GM19397 (cell line): Measurements from ENCODE around the gene C1S.
"Not testable (repeated sequence)": the region's sequence is repeated elsewhere in the genome, so short reads cannot be mapped to it uniquely, and the experiment has no call there.

Source experiments
- ATAC-seq: cut with Tn5 transposase; IDR thresholded peaks from one replicate; pipeline ENCODE4 v1.9.1; 2021; ENCODE audit warnings: mild to moderate bottlenecking, moderate library complexity; ENCODE audit not compliant: unreplicated experiment

The C1S gene

GRCh38 chr12:7060353-7060954, at the start of gene C1S:
TSS of gene C1S (plus strand) at chr12:7060718. CDS start at chr12:7061913, 1,195 bp downstream.
- no peak for ATAC-seq

GRCh38 chr12:7011398-7011797, 49.1 kb upstream of the C1S start:
- not testable (repeated sequence) for ATAC-seq

- ATAC-seq = no peak
Observed at GRCh38 chr12:7012024-7012607, 48.4 kb upstream of the C1S start.

- no peak for ATAC-seq
Observed at GRCh38 chr12:7013101-7013500, 47.4 kb upstream of the C1S start.

GRCh38 chr12:7015555-7016370, 44.8 kb upstream of the C1S start:
- ATAC-seq = no peak

- no peak for ATAC-seq
Observed at GRCh38 chr12:7016958-7017571, 43.5 kb upstream of the C1S start.

GRCh38 chr12:7017870-7018349, 42.6 kb upstream of the C1S start:
- ATAC-seq = peak; percentile 5

GRCh38 chr12:7018350-7019042, 42.0 kb upstream of the C1S start, which contains the start of gene LPCAT3:
TSS of gene LPCAT3 (minus strand) at chr12:7018476. CDS start at chr12:7018424, 52 bp downstream.
- peak; percentile 94 for ATAC-seq

GRCh38 chr12:7019043-7019569, 41.4 kb upstream of the C1S start:
- ATAC-seq = no peak

GRCh38 chr12:7021956-7022355, 38.6 kb upstream of the C1S start:
- no peak for ATAC-seq

- no peak for ATAC-seq
Observed at GRCh38 chr12:7023114-7023513, 37.4 kb upstream of the C1S start.

- no peak for ATAC-seq
Observed at GRCh38 chr12:7026854-7027253, 33.7 kb upstream of the C1S start.

GRCh38 chr12:7031306-7031705, 29.2 kb upstream of the C1S start:
- no peak for ATAC-seq

GRCh38 chr12:7032990-7033389, 27.5 kb upstream of the C1S start:
- no peak for ATAC-seq

- no peak for ATAC-seq
Observed at GRCh38 chr12:7034464-7034863, 26.1 kb upstream of the C1S start.

GRCh38 chr12:7035463-7035862, 25.1 kb upstream of the C1S start:
- ATAC-seq = no peak

- ATAC-seq = not testable (repeated sequence)
Observed at GRCh38 chr12:7037411-7037810, 23.1 kb upstream of the C1S start.

GRCh38 chr12:7038591-7038990, 21.9 kb upstream of the C1S start:
- ATAC-seq = no peak

- no peak for ATAC-seq
Observed at GRCh38 chr12:7039403-7039802, 21.1 kb upstream of the C1S start.

- no peak for ATAC-seq
Observed at GRCh38 chr12:7042842-7043241, 17.7 kb upstream of the C1S start.

GRCh38 chr12:7045913-7046312, 14.6 kb upstream of the C1S start:
- no peak for ATAC-seq
